Osteoblast (primary cell): Measurements from ENCODE around the gene CNGA1. TPM values are rescaled to one million over a fixed set of nuclear protein-coding genes. Genes with fewer than 3 reads are reported as not detected.
"Not testable (repeated sequence)": the region's sequence is repeated elsewhere in the genome, so short reads cannot be mapped to it uniquely, and the experiment has no call there.

Source experiments
- DNase-seq: peaks from one replicate; pipeline ENCODE4 v3.0.0; 2011; ENCODE audit warnings: low spot score, mixed read lengths; ENCODE audit not compliant: insufficient read length; ENCODE audit errors: missing footprints
- H2AFZ ChIP-seq: 2 replicates; pipeline ENCODE4 v1.6.0; 2011; ENCODE audit warnings: mild to moderate bottlenecking, low read length
- H3K27ac ChIP-seq: 2 replicates; pipeline ENCODE4 v1.5.1; 2011; ENCODE audit warnings: mild to moderate bottlenecking, low read depth, low read length, moderate library complexity
- H3K27me3 ChIP-seq: 2 replicates; pipeline ENCODE4 v1.6.0; 2012; ENCODE audit warnings: mild to moderate bottlenecking, control low read depth, inconsistent platforms, low read length, moderate library complexity; ENCODE audit not compliant: insufficient read depth
- H3K36me3 ChIP-seq: 2 replicates; pipeline ENCODE4 v1.5.1; 2011; ENCODE audit warnings: mild to moderate bottlenecking, low read length, control low read depth, moderate library complexity; ENCODE audit not compliant: insufficient read depth
- H3K4me1 ChIP-seq: 2 replicates; pipeline ENCODE4 v1.5.1; 2011; ENCODE audit warnings: mild to moderate bottlenecking, low read length, control low read depth, moderate library complexity; ENCODE audit not compliant: insufficient read depth
- H3K4me2 ChIP-seq: 2 replicates; pipeline ENCODE4 v1.6.0; 2011; ENCODE audit warnings: mild to moderate bottlenecking, low read length; ENCODE audit not compliant: insufficient read depth
- H3K4me3 ChIP-seq: fragments of 200-600 bp; sonication (generic); 3 replicates; pipeline ENCODE4 v1.5.1; 2012; ENCODE audit warnings: mild to moderate bottlenecking, low read length, inconsistent platforms; ENCODE audit not compliant: insufficient read depth
- H3K79me2 ChIP-seq: 2 replicates; pipeline ENCODE4 v1.6.0; 2012; ENCODE audit warnings: mild to moderate bottlenecking, low read length, control low read depth, inconsistent platforms; ENCODE audit not compliant: insufficient read depth
- H3K9me3 ChIP-seq: 2 replicates; pipeline ENCODE4 v1.5.1; 2011; ENCODE audit warnings: low read depth, low read length, control low read depth
- H4K20me1 ChIP-seq: 2 replicates; pipeline ENCODE4 v1.6.0; 2012; ENCODE audit warnings: mild to moderate bottlenecking, low read length, control low read depth; ENCODE audit not compliant: insufficient read depth
- CTCF ChIP-seq: IDR thresholded peaks from 2 replicates; pipeline ENCODE4 v1.5.1; 2011; ENCODE audit warnings: mild to moderate bottlenecking, low read depth, low read length, moderate library complexity; ENCODE audit errors: extremely low read depth
- total RNA-seq: library from RNA; depleted of rRNA; stranded (reverse); fragments of >200 nt; gene quantifications from 2 replicates; pipeline ENCODE4 v1.2.3, GENCODE V29; 2012

The CNGA1 gene
- total RNA-seq, 1 donor = not detected

GRCh38 chr4:47922436-47923260 lies 93.8 kb downstream of the CNGA1 start:
- H3K4me2 ChIP-seq, H3K27me3 ChIP-seq, H3K4me1 ChIP-seq, DNase-seq, H3K4me3 ChIP-seq, H3K27ac ChIP-seq, H2AFZ ChIP-seq, H3K36me3 ChIP-seq, H4K20me1 ChIP-seq, H3K9me3 ChIP-seq, H3K79me2 ChIP-seq: not testable (repeated sequence)

GRCh38 chr4:47917163-47917562 lies 99.3 kb downstream of the CNGA1 start:
- not testable (repeated sequence) for H3K27me3 ChIP-seq, H2AFZ ChIP-seq, H3K36me3 ChIP-seq, H3K9me3 ChIP-seq, H4K20me1 ChIP-seq, H3K4me2 ChIP-seq, DNase-seq, H3K4me3 ChIP-seq, H3K27ac ChIP-seq
- Histone ChIP-seq H3K79me2 (peaks cover 16% of the 10 kb centered on the region), H3K4me1 (peaks cover 14% of the 10 kb centered on the region)

- H3K79me2 ChIP-seq = peaks cover 27% of the 10 kb centered on the region
- H4K20me1 ChIP-seq = no peaks in the 10 kb centered on the region
- H3K27me3 ChIP-seq = no peaks in the 10 kb centered on the region
- H3K36me3 ChIP-seq = peaks cover 4% of the 10 kb centered on the region
- H3K4me1 ChIP-seq = peaks cover 14% of the 10 kb centered on the region
- no peak for DNase-seq
- H3K4me2 ChIP-seq = peak overlapping the region; percentile 99
- no peak overlapping the region for H3K4me3 ChIP-seq
- no peak overlapping the region for H3K27ac ChIP-seq
- peak overlapping the region; percentile 99 for H2AFZ ChIP-seq
- H3K9me3 ChIP-seq = no peaks in the 10 kb centered on the region
- no peak for TF ChIP-seq CTCF
Observed at GRCh38 chr4:47915378-47915777, 101.1 kb downstream of the CNGA1 start.

GRCh38 chr4:47914926-47915237 lies 101.6 kb downstream of the CNGA1 start:
- Histone ChIP-seq H3K36me3 (peaks cover 9% of the 10 kb centered on the region), H3K4me3 (peak overlapping the region; percentile 98), H3K27ac (peak overlapping the region; percentile 53), H4K20me1 (no peaks in the 10 kb centered on the region), H3K79me2 (peaks cover 27% of the 10 kb centered on the region), H3K9me3 (no peaks in the 10 kb centered on the region), H3K4me2 (peak overlapping the region; percentile 99), H3K27me3 (no peaks in the 10 kb centered on the region), H2AFZ (peak overlapping the region; percentile 99), H3K4me1 (peaks cover 14% of the 10 kb centered on the region)
- DNase-seq = no peak
- no peak for TF ChIP-seq CTCF

- Histone ChIP-seq H3K4me3 (peak within 1 kb of the TSS; percentile 98), H3K79me2 (peaks cover 27% of the 10 kb centered on the region), H3K36me3 (peaks cover 10% of the 10 kb centered on the region), H3K27me3 (no peaks in the 10 kb centered on the region), H3K4me2 (peak within 1 kb of the TSS; percentile 99), H3K27ac (peak within 1 kb of the TSS; percentile 83), H3K4me1 (peaks cover 14% of the 10 kb centered on the region), H3K9me3 (no peaks in the 10 kb centered on the region), H2AFZ (peak within 1 kb of the TSS; percentile 99), H4K20me1 (no peaks in the 10 kb centered on the region)
- peak; percentile 94 for DNase-seq
- no peak for TF ChIP-seq CTCF
Observed at GRCh38 chr4:47914220-47914925, 102.1 kb downstream of the CNGA1 start, which contains the start of gene NFXL1. Gene NFXL1 (minus strand): TSS chr4:47914583. CDS start chr4:47914203, 380 bp downstream.
